HFFc6 (cell line): Measurements from ENCODE around the gene FAM241A. TPM values are rescaled to one million over a fixed set of nuclear protein-coding genes. Genes with fewer than 3 reads are reported as not detected.

ENCODE experiments used
- DNase-seq: peaks from one replicate; pipeline ENCODE4 v3.0.0-alpha.2; 2018
- H3K27ac Mint-ChIP-seq: 2 replicates; pipeline ENCODE4 v1.8.0; 2020; ENCODE audit warnings: mild to moderate bottlenecking, mixed read lengths
- H3K27me3 Mint-ChIP-seq: 2 replicates; pipeline ENCODE4 v1.8.0; 2021; ENCODE audit warnings: mild to moderate bottlenecking, moderate library complexity, mixed read lengths; ENCODE audit not compliant: insufficient read depth
- H3K36me3 Mint-ChIP-seq: 2 replicates; pipeline ENCODE4 v1.8.0; 2021; ENCODE audit warnings: low read depth, mixed read lengths
- H3K4me1 Mint-ChIP-seq: 2 replicates; pipeline ENCODE4 v1.8.0; 2020; ENCODE audit warnings: low read depth, mixed read lengths
- H3K4me3 Mint-ChIP-seq: 2 replicates; pipeline ENCODE4 v1.8.0; 2020; ENCODE audit warnings: mild to moderate bottlenecking, moderate library complexity, mixed read lengths
- H3K9me3 Mint-ChIP-seq: 2 replicates; pipeline ENCODE4 v1.8.0; 2020; ENCODE audit warnings: mild to moderate bottlenecking, mixed read lengths
- total RNA-seq, 6 experiments: library from RNA; stranded (reverse); fragmentation: NEBNext Ultra II Directional; extraction: Animal tissue kit (Norgen Biotek cat#: 25700); gene quantifications; 2 replicates in 1 of 6; 3 replicates in 5 of 6; pipeline ENCODE4 v1.2.3, GENCODE V29; 2021
- TF ChIP-seq, protein P1 (sequence below): fragments of 200-600 bp; sonication (generic); IDR thresholded peaks from 2 replicates; pipeline ENCODE4 v1.5.0; 2021; ENCODE audit warnings: antibody characterized with exemption, mild to moderate bottlenecking

Gene FAM241A
- total RNA-seq, 6 experiments from 2014 or later = 0.50 to 0.78 (median 0.57) TPM

DNA sequence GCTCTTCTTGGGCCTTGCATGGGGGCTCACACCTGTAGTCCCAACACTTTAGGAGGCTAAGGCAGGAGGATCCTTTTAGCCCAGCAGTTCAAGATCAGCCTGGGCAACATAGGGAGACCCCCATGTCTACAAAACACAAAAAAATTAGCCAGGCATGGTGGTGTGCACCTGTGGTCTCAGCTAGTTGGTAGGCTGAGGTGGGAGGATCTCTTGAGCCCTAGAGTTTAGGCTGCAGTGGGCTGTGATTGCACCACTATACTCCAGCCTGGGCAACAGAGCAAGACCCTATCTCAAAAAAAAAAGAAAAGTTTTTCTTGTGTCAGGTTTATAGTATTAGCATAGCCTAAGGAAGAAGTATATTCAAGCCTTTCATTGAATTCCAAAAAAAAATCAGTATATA lies 30.8 kb upstream of the FAM241A start:
- Mint-ChIP-seq H3K36me3 (no peaks in the 10 kb centered on the region), H3K4me1 (peaks cover 23% of the 10 kb centered on the region), H3K9me3 (no peaks in the 10 kb centered on the region), H3K27ac (no peak overlapping the region), H3K4me3 (no peak overlapping the region), H3K27me3 (peaks cover 2% of the 10 kb centered on the region)
- TF ChIP-seq, protein P1, sequence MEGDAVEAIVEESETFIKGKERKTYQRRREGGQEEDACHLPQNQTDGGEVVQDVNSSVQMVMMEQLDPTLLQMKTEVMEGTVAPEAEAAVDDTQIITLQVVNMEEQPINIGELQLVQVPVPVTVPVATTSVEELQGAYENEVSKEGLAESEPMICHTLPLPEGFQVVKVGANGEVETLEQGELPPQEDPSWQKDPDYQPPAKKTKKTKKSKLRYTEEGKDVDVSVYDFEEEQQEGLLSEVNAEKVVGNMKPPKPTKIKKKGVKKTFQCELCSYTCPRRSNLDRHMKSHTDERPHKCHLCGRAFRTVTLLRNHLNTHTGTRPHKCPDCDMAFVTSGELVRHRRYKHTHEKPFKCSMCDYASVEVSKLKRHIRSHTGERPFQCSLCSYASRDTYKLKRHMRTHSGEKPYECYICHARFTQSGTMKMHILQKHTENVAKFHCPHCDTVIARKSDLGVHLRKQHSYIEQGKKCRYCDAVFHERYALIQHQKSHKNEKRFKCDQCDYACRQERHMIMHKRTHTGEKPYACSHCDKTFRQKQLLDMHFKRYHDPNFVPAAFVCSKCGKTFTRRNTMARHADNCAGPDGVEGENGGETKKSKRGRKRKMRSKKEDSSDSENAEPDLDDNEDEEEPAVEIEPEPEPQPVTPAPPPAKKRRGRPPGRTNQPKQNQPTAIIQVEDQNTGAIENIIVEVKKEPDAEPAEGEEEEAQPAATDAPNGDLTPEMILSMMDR = no peak
- DNase-seq = no peak

DNA sequence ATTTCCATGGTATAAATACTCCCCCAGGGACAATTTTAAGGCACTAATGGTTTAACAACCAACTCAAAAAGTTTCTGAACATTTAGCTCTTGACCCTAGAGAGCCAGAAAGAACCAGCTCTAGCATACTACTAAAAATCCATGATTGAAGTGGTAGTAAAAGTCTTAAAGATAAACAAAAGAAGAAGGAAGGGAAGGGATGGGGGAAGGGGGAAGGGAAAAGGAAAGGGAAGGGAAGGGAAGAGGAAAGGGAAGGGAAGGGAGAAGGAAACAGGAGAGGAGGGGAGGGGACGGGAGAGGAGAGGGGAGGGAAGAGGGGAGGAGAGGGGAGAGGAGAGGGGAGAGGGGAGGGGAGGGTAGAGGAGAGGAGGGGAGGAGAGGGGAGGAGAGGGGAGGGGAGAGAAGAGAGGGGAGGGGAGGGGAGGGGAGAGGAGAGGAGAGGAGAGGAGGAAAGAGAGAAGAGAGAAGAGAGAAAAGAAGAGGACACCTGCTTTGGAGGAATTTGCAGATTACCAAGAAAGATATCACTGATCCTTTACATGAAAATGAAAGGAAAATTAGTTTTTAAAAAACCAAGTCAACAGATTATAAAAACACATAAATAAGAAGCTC lies 26.4 kb upstream of the FAM241A start:
- H3K27ac Mint-ChIP-seq = no peak overlapping the region
- no peaks in the 10 kb centered on the region for H3K4me1 Mint-ChIP-seq
- no peaks in the 10 kb centered on the region for H3K9me3 Mint-ChIP-seq
- no peak for DNase-seq
- H3K36me3 Mint-ChIP-seq = no peaks in the 10 kb centered on the region
- no peak overlapping the region for H3K4me3 Mint-ChIP-seq
- H3K27me3 Mint-ChIP-seq = peaks cover 2% of the 10 kb centered on the region
- TF ChIP-seq, protein P1 = no peak

DNA sequence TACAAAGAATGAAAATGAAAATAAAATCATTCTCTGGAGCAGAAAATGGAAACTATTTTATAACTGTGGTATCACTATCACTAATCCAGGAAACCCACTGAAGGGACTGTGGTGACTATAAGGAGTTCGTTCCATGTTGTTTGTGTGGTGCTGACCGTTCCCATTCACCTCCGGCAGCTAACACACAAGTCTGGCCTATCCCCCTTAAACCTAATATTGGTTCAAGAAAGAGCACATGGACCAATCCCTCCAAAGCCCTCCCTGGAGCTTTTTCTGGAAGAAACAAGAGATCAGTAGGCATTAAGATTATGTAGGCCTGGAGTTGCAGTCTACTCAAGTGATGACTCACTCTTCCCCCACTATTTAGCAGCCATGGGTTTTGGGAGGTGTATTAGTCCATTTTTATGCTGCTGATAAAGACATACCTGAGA lies 25.9 kb upstream of the FAM241A start:
- Mint-ChIP-seq H3K27ac (no peak overlapping the region), H3K9me3 (no peaks in the 10 kb centered on the region), H3K4me3 (no peak overlapping the region), H3K36me3 (no peaks in the 10 kb centered on the region), H3K4me1 (no peaks in the 10 kb centered on the region), H3K27me3 (peaks cover under 1% of the 10 kb centered on the region)
- DNase-seq = no peak
- TF ChIP-seq, protein P1 = no peak

DNA sequence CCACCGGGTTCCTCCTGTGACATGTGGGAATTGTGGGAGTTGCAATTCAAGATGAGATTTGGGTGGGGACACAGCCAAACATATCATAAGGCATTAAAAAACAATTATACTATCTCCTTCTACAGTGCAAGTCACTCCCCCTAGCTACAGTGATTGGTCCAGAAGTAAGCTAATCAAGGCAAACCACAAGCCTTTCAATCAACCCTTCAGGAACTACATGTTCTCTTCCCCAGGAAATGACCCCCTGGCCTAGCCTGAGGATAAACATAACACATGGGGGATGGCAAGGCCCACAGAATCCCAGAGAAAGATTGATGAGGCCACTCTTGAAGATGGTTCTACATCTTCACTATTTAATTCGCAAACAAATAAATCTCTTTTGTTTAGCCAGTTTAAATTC lies 25.2 kb upstream of the FAM241A start:
- Mint-ChIP-seq H3K4me3 (no peak overlapping the region), H3K27ac (no peak overlapping the region), H3K4me1 (no peaks in the 10 kb centered on the region), H3K36me3 (no peaks in the 10 kb centered on the region), H3K27me3 (no peaks in the 10 kb centered on the region; the same call in 1 of the 2 replicates), H3K9me3 (no peaks in the 10 kb centered on the region)
- TF ChIP-seq, protein P1 = no peak
- no peak for DNase-seq

DNA sequence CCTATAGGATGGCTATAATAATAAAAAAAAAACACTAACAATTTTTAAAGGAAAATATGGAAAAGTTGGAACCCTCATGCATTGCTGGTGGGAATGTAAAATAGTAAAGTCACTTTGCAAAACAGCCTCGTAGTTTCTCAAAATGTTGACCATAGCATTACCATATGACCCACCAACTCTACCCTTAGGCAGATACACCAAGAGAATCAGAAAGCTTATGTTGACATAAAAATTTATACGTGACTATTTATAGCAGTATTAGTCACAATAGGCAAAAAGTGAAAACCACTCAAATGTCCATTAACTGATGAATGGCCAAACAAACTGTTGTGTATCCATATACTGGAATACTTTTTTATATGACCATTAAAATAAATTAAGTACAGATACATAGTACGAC lies 19.8 kb upstream of the FAM241A start:
- peaks cover 26% of the 10 kb centered on the region for H3K4me1 Mint-ChIP-seq
- no peaks in the 10 kb centered on the region for H3K9me3 Mint-ChIP-seq
- no peak overlapping the region for H3K4me3 Mint-ChIP-seq
- H3K27me3 Mint-ChIP-seq = no peaks in the 10 kb centered on the region; the same call in 1 of the 2 replicates
- H3K27ac Mint-ChIP-seq = no peak overlapping the region
- DNase-seq = peak; percentile 2
- TF ChIP-seq, protein P1 = no peak
- H3K36me3 Mint-ChIP-seq = no peaks in the 10 kb centered on the region
